SIG-M5 treated with dmso at 0.1 percent for 504 hours (cell line): Measurements from ENCODE around the gene METTL18.

Experiments used
- DNase-seq: peaks from one replicate; lab custom pipeline; 2025; ENCODE audit not compliant: unreplicated experiment; lab: John Stamatoyannopoulos, UW

The METTL18 gene

GRCh38 chr1:169786974-169787373 lies 7.7 kb downstream of the METTL18 start:
- no peak for DNase-seq

DNA sequence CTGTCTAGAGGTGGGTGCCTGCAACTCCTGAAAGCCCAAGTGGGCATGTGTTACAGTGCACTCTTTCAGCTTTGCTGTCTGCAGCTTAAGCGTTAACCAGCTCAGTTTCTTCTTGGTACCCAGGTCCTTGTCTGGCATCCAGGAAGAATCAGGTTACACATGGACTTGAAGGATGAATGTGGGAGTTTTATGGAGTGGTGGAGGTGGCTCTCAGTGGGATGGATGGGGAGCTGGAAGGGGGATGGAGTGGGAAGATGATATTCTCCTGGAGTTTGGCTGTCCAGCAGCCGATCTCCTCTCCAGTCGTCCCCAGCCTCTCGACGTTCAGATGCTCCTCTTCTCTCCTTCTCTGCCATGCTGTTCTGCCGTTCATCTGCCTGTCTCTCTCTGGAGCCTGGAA lies 9.4 kb downstream of the METTL18 start:
- no peak for DNase-seq

- no peak for DNase-seq
These were observed 10.6 kb downstream of the METTL18 start for GRCh38 chr1:169784102-169784501.

- no peak for DNase-seq
These were observed 12.1 kb downstream of the METTL18 start for GRCh38 chr1:169782596-169782995.

- no peak for DNase-seq
These were observed 14.7 kb downstream of the METTL18 start for GRCh38 chr1:169779970-169780369.

GRCh38 chr1:169779150-169779549 lies 15.6 kb downstream of the METTL18 start:
- DNase-seq = no peak

DNA sequence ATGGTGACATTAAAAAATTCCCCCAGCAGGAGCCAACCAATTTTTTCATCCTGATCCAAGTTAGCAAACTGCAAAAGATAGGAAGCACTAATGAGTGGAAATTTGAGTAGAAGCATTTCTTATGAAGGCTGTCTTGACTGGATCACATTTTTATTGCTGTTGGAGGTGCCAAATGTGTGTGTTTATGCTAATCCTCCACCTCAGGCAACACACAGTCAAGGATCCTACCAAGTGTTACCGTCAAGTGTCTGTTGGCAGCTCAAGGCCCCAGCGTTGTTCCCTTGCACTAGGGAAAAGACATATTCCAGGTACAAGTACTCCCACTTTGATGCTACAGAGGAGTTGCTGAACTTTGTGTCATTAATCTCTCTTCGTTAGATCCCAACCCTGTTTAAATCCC lies 18.3 kb downstream of the METTL18 start:
- no peak for DNase-seq

DNA sequence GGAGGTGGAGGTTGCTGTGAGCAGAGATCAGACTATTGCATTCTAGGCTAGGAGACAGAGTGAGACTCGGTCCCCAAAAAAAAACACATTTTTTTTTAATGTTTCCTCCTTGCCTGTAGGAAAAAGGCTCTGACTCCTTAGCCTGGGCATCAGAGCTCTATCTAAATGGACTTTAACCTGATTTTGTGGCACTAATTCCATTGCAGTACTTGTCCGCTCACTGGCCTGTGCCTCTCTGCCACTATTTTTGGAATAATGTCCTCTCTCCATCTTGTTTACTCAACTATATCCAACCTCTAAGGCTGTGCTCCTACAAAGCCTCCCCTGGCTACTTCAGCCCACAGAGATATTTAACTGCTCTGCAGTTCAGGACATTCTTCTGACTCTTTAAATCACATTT lies 26.5 kb downstream of the METTL18 start:
- DNase-seq = no peak

GRCh38 chr1:169765580-169766331 lies 29.0 kb downstream of the METTL18 start:
- no peak for DNase-seq

DNA sequence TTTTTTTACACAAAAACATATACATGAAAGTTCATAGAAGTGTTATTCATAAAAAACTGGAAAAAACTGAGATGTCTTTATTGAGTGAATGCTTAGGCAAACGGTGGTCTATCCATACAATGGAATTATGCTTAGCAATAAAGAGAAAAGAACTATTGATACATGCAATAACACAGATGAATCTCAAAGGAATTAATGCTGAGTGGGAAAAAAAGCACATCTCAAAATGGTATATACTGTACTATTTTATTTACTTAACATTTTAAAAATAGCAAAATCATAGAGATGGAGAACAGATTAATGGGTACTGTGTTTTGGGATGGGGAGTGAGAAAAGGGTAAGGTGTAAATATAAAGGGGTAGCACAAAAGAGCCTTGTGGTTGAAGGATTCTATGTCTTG lies 29.8 kb downstream of the METTL18 start:
- no peak for DNase-seq

- DNase-seq = no peak
These were observed 32.0 kb downstream of the METTL18 start for GRCh38 chr1:169762699-169763098.

DNA sequence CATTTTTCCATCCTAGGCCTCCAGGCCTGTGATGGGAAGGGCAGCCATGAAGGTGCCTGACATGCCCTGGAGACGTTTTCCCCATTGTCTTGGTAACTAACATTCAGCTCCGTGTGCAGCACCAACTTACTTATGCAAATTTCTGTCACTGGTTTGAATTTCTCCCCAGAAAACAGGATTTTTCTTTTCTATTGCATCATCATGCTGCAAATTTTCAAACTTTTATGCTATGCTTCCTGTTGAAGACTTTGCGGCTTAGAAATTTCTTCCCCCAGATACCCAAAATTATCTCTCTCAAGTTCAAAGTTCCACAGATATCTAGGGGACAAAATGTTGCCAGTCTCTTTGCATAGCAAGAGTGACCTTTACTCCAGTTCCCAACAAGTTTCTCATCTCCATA lies 35.7 kb downstream of the METTL18 start:
- DNase-seq = no peak

DNA sequence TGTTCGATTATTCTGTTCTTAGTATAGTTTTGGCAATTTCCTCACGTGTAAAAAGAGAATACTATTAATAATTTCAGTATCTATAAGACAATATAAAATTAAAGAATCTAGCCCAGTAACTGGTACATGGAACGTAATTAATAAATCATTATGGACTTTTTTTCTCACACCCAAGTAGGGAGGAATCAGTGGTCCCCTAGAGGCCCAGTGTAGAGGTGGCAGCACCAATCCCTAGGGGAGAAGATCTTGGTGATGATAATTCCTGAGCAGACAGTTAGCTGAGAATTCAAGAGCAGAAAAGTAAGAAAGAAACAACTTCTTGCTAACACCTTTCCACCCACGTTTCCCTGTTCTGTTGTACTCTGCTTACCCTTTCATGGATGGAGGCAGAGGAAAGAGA lies 41.2 kb downstream of the METTL18 start:
- no peak for DNase-seq

GRCh38 chr1:169750041-169750440 lies 44.7 kb downstream of the METTL18 start:
- no peak for DNase-seq

DNA sequence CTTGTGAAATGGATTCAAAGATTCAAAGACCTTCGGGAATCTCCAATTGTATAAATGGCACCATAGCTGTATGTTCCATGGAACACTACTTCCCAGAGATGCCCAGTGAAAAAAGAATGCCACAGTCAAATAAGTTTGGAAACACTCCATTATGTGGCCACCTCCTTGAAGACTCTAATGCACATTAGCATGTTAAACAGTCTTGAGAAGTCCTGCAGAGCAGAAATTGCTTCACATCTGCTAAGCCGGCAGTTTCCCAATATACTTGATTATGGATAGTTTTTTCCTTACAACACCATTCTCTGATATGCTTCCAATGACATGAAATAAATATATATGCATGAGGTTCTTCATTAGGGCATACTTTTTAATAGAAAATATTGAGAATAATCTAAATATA lies 48.2 kb downstream of the METTL18 start:
- no peak for DNase-seq

DNA sequence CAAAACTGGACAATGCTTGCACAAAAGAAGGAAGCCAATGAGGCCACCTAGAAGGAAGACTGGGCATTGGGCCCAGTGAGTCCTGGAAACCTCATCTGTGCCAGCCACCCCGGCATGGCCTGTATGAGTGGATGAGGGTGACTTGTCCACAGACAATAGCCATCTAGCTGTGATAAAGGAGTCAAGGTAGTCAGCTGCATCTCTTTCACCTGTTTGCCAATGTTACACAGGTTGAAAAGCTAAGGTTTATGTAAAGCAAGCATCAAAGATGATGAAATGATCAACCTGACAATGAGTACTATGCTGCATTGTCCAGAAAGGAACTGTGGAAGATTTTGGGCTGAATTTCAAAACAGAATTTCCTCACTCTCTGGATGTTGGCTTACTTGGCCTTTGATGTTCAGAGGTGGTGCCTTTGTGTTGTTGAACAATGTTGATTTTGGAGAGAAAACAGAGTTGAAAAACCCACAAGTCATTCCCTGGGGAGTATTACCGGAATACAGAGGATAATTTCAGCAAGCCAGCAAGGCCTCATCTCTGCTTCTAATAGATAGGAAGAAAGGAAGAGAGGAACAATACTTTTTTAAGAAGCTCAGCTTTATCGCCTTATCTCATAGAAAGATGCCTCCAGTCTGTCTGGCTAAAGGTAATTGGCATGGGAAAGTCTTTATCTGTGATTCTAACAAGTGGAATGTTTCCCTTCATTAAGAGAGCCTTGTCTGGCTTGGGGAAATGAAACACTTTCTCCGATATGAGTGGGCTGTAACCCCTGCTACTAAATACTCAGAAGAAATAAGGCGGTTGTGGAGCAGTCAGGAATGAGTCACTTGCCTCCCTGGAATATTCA lies 49.5 kb downstream of the METTL18 start:
- no peak for DNase-seq
